ENCODE results near the gene VSIG4. TPM values are rescaled to one million over a fixed set of nuclear protein-coding genes. Genes with fewer than 3 reads are reported as not detected.

VSIG4 gene
- total and polyA plus RNA-seq, 7 donors = 5.8 to 24.5 (median 13.4) TPM

DNA sequence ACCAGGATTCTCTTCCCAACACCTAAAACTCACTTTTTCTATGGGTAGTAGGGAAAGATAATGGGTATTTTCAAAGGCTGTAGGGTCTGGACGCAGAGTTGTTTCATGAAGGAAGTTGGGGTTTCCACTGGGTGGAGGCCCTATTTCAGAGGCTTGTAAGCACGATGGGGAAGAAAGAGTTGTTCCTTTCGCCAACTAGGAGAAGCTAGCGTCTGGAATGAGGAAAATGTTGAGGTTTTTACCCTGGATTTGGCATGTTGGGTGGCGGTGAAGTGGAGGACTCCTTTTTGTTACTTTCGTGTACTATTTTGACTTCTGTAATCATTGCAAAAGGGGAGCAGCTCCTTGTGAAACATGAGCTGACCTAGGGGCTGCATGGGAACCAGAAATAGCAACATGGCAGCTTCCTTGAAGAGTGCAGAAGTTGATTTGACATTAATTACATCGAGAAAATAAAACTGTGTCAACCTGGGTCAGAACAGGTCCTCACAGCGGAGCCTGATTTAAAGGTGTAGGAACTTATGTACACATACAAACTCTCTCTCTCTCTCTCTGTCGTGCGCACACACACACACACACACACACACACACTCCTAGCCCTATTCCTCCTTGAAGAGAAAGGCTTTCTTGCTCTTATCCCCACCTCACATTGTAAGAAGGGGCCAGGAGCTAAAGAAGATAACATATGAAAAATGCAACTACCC is 19.1 kb downstream of the VSIG4 start:
- intact Hi-C loops (cut with DNase I) = no loop called here
- no peak for ATAC-seq
- H3K36me3 ChIP-seq (ENCODE audit: insufficient read depth in 1 of 2, low read depth in 1 of 2) = no peaks in the 10 kb centered on the region
- H3K27me3 ChIP-seq (ENCODE audit: insufficient read depth in 3 of 3, low read length in 2 of 3) = peaks cover 0 to 15% (median 0%) of the 10 kb centered on the region in 3 donors
- no peak overlapping the region for H3K4me3 ChIP-seq
- no peak for TF ChIP-seq CTCF (IDR thresholded peaks at IDR 0.05)
- H3K27ac ChIP-seq = no peak overlapping the region
- 53 to 75% (median 64%) methylated on average over 8 to 10 of the region's 10 CpGs for WGBS, 3 donors
- no peaks in the 10 kb centered on the region for H3K4me1 ChIP-seq
- H3K9me3 ChIP-seq = no peaks in the 10 kb centered on the region
- no peak for DNase-seq

GRCh38 chrX:66019974-66020373 is 19.9 kb downstream of the VSIG4 start:
- Histone ChIP-seq H3K27ac (no peak overlapping the region), H3K36me3 (ENCODE audit: insufficient read depth in 1 of 2, low read depth in 1 of 2) (no peaks in the 10 kb centered on the region), H3K9me3 (no peaks in the 10 kb centered on the region), H3K27me3 (ENCODE audit: insufficient read depth in 3 of 3, low read length in 2 of 3) (peaks cover 0 to 15% (median 0%) of the 10 kb centered on the region in 3 donors), H3K4me3 (no peak overlapping the region), H3K4me1 (no peaks in the 10 kb centered on the region)
- TF ChIP-seq CTCF (IDR thresholded peaks at IDR 0.05) = no peak
- intact Hi-C loops (cut with DNase I) = no loop called here
- DNase-seq = no peak
- 50 to 72% (median 67%) methylated on average over 2 of the region's 2 CpGs for WGBS, 3 donors
- no peak for ATAC-seq

DNA sequence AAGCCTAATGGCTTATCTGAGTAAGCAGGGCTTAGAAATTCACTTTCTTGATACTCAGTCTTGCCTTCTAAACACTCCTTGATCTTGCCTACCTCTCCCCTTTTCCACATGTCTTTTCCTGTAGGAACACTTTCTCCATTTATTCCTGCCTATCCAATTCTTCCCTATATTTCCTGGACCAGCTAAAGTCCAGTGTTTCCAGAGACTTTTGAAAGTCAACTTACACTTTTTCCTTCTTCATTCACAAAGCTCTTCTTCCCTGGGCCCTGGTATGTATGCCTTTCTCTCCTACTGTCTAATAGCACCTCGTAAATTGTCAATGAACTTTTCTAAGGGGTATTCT is 20.6 kb downstream of the VSIG4 start:
- intact Hi-C loops (cut with DNase I) = no loop called here
- ATAC-seq = no peak
- Histone ChIP-seq H3K4me3 (no peak overlapping the region), H3K9me3 (no peaks in the 10 kb centered on the region), H3K27me3 (ENCODE audit: insufficient read depth in 3 of 3, low read length in 2 of 3) (peaks cover 0 to 15% (median 0%) of the 10 kb centered on the region in 3 donors), H3K4me1 (no peaks in the 10 kb centered on the region), H3K27ac (no peak overlapping the region), H3K36me3 (ENCODE audit: insufficient read depth in 1 of 2, low read depth in 1 of 2) (no peaks in the 10 kb centered on the region)
- WGBS, 3 donors = 54 to 83% (median 68%) methylated on average over 1 of the region's 1 CpG
- no peak for TF ChIP-seq CTCF (IDR thresholded peaks at IDR 0.05)
- no peak for DNase-seq

GRCh38 chrX:66018585-66019309 is 21.1 kb downstream of the VSIG4 start:
- peaks cover 0 to 15% (median 0%) of the 10 kb centered on the region in 3 donors for H3K27me3 ChIP-seq (ENCODE audit: insufficient read depth in 3 of 3, low read length in 2 of 3)
- TF ChIP-seq CTCF (IDR thresholded peaks at IDR 0.05) = no peak
- no peak overlapping the region for H3K4me3 ChIP-seq
- WGBS, 3 donors = 63 to 91% (median 80%) methylated on average over 7 of the region's 7 CpGs
- ATAC-seq (no peak), DNase-seq (no peak)
- H3K4me1 ChIP-seq = no peaks in the 10 kb centered on the region
- H3K9me3 ChIP-seq = no peaks in the 10 kb centered on the region
- no peaks in the 10 kb centered on the region for H3K36me3 ChIP-seq (ENCODE audit: insufficient read depth in 1 of 2, low read depth in 1 of 2)
- H3K27ac ChIP-seq = no peak overlapping the region
- intact Hi-C loops (cut with DNase I) = no loop called here

All from psoas muscle (tissue), 8 donors.